ENCODE measurements around the gene PAK4.
"Not testable (repeated sequence)": the region's sequence is repeated elsewhere in the genome, so short reads cannot be mapped to it uniquely, and the experiment has no call there.

The PAK4 gene

DNA sequence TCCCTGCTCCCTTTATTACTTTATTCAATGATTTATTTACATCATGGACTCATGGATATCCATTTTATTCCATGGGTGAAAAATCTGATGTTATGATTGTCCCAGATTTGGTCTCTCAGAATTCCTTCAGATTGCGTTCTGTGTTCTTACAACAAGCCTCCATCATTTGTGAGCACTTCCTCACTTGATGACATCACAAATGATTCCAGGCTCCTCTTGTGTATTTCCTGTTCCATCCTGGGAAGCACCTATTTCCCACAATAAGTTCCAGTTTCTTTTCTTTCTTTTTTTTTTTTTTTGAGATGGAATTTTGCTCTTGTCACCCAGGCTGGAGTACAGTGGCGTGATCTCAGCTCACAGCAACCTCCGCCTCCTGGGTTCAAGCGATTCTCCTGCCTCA, 34.7 kb upstream of the PAK4 start:
- H3K4me3 ChIP-seq (ENCODE audit: control insufficient read depth, low read depth, low read length): no peak overlapping the region
- no peak for TF ChIP-seq CTCF (conservative IDR thresholded peaks at IDR 0.05; ENCODE audit: control insufficient read depth, insufficient read depth, low read depth, low read length)
- no peak for DNase-seq (ENCODE audit: low read depth)

DNA sequence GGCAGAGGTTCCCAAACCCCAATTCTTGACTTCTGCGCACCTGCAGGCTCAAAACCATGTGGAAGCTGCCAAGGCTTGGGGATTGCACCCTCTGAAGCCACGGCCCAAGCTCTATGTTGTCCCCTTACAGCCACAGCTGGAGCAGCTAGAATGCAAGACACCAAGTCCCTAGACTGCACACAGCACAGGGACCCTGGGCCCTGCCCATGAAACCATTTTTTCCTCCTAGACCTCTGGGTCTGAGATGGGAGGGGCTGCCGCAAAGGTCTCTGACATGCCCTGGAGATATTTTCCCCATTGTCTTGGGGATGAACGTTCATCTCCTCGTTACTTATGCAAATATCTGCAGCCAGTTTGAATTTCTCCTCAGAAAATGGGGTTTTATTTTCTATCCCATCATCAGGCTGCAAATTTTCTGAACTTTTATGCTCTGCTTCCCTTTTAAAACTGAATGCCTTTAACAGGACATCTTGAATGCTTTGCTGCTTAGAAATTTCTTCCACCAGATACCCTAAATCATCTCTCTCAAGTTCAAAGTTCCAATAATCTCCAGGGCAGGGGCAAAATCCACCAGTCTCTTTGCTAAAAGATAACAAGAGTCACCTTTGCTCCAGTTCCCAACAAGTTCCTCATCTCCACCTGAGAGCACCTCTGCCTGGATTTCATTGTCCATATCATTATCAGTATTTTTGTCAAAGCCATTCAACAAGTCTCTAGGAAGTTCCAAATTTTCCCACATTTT, 29.6 kb upstream of the PAK4 start:
- DNase-seq (ENCODE audit: low read depth); H3K4me3 ChIP-seq (ENCODE audit: control insufficient read depth, low read depth, low read length): not testable (repeated sequence)

- no peak overlapping the region for H3K4me3 ChIP-seq (ENCODE audit: control insufficient read depth, low read depth, low read length)
- DNase-seq (ENCODE audit: low read depth): no peak
- no peak for TF ChIP-seq CTCF (conservative IDR thresholded peaks at IDR 0.05; ENCODE audit: control insufficient read depth, insufficient read depth, low read depth, low read length)
Measured at GRCh38 chr19:39097299-39097698, 28.3 kb upstream of the PAK4 start.

GRCh38 chr19:39097721-39098120, 27.9 kb upstream of the PAK4 start:
- no peak for TF ChIP-seq CTCF (conservative IDR thresholded peaks at IDR 0.05; ENCODE audit: control insufficient read depth, insufficient read depth, low read depth, low read length)
- H3K4me3 ChIP-seq (ENCODE audit: control insufficient read depth, low read depth, low read length): no peak overlapping the region
- DNase-seq (ENCODE audit: low read depth): no peak

GRCh38 chr19:39098365-39099269, 27.0 kb upstream of the PAK4 start:
- DNase-seq (ENCODE audit: low read depth): no peak
- H3K4me3 ChIP-seq (ENCODE audit: control insufficient read depth, low read depth, low read length): no peak overlapping the region
- no peak for TF ChIP-seq CTCF (conservative IDR thresholded peaks at IDR 0.05; ENCODE audit: control insufficient read depth, insufficient read depth, low read depth, low read length)

GRCh38 chr19:39099341-39099740, 26.2 kb upstream of the PAK4 start:
- no peak for TF ChIP-seq CTCF (conservative IDR thresholded peaks at IDR 0.05; ENCODE audit: control insufficient read depth, insufficient read depth, low read depth, low read length)
- no peak for DNase-seq (ENCODE audit: low read depth)
- H3K4me3 ChIP-seq (ENCODE audit: control insufficient read depth, low read depth, low read length): no peak overlapping the region

DNA sequence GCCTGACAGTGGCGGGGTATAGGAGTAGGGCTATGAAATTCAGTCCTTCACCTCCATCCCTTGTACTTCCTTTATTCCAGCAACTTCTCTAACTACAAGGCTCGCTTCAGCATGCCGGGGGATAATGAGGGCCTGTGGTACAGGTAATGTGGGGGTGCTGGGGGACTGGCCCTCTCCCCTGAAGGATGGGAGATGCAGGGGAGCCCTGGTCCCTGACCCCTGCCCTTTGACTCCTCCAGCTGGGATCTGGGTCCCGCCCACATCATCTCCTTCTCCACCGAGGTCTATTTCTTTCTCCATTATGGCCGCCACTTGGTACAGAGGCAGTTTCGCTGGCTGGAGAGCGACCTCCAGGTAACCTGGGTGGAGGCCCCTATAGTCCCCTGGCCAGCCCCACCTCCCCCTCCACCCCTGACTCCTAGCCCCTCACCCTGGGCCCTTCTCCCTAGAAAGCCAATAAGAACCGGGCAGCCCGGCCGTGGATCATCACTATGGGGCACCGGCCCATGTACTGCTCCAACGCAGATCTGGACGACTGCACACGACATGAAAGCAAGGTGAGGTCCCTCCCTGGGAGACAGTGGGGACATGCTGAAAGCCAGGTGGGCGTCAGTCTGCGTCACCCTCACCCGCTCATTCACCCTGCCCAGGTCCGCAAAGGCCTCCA, 25.0 kb upstream of the PAK4 start:
- H3K4me3 ChIP-seq (ENCODE audit: control insufficient read depth, low read depth, low read length): no peak overlapping the region
- no peak for DNase-seq (ENCODE audit: low read depth)
- no peak for TF ChIP-seq CTCF (conservative IDR thresholded peaks at IDR 0.05; ENCODE audit: control insufficient read depth, insufficient read depth, low read depth, low read length)
